Measurements from ENCODE around the gene ZSCAN21. TPM values are rescaled to one million over a fixed set of nuclear protein-coding genes. Genes with fewer than 3 reads are reported as not detected.
A peak's percentile ranks its signal among the peaks of the same experiment; 100 is the strongest.

The ZSCAN21 gene
- total RNA-seq, 4 donors from 2014 or later = 14.0 to 23.8 (median 19.2) TPM

DNA sequence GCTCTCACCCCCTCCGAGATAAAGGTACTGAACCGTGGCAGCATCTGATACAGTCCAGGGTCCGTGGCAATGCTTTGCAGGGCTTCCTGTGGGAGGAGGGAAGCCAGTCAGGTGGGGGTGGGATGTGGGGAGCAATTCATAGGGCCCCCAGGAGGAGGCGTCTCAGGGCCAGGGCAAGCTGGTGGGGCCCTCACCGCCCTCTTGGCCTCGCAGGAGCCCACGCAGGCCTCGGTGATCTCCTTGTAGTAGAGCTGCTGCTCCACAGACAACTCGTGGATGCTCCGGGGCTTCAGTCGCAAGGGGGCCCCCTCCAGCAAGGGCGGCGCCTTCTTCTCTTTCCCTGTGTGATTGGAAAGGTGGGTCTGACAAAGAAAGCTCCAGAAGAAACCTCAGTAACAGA lies 62.3 kb downstream of the ZSCAN21 start:
- no peak overlapping the region for H3K4me3 ChIP-seq (replicated peaks in 1 of 3)
- no peak for DNase-seq
- H3K27ac ChIP-seq = no peak overlapping the region
- H3K9me3 ChIP-seq = no peaks in the 10 kb centered on the region
- TF ChIP-seq POLR2A (IDR thresholded peaks at IDR 0.05) = no peak
- no peak for TF ChIP-seq CTCF (IDR thresholded peaks at IDR 0.05)
- H3K4me1 ChIP-seq = no peaks in the 10 kb centered on the region
- peaks cover 27 to 34% of the 10 kb centered on the region in 2 donors for H3K36me3 ChIP-seq
- intact Hi-C loops (cut with DNase I) = no loop called here
- 96% methylated on average over 5 to 10 of the region's 13 CpGs for WGBS, 2 donors
- no peaks in the 10 kb centered on the region for H3K27me3 ChIP-seq

MicroRNA genes within 50 kb of the gene (microRNA counts, 767-probe panel; counts per million panel counts)
- microRNA hsa-miR-106b-5p (3,434 to 5,993 counts per million in 2 donors), microRNA hsa-miR-25-3p (3,454 to 6,365 counts per million in 2 donors), microRNA hsa-miR-93-5p (3,337 to 6,129 counts per million in 2 donors)

Small RNA genes lying within 50 kb of the gene (microRNA-seq; reads per million reads assigned to microRNA genes)
- gene MIR106B (960 reads per million, percentile 80 among the genes with 10 or more reads in this experiment), gene MIR25 (272 reads per million, percentile 64 among the genes with 10 or more reads in this experiment), gene MIR93 (1,668 reads per million, percentile 86 among the genes with 10 or more reads in this experiment)

Small RNA genes lying within 50 kb of the gene (small RNA-seq; reads per million reads assigned to genes)
- gene MIR106B = 6.5 reads per million, percentile 89 among the genes with 10 or more reads in this experiment
- 163 reads per million, percentile 97 among the genes with 10 or more reads in this experiment for gene MIR25
- gene MIR93 = 14.5 reads per million, percentile 93 among the genes with 10 or more reads in this experiment

Other genes with a start within 250 kb of the ZSCAN21 start
- not detected for gene CYP3A43, start 221.8 kb upstream of the ZSCAN21 start, total RNA-seq
- 1 to 10 TPM in 1 of 4 donors, under 1 TPM in 1, not detected in 2; 0.45 to 1.2 TPM for gene OR2AE1, start 172.7 kb upstream of the ZSCAN21 start, total RNA-seq
- 10 to 100 TPM; 39.7 to 78.1 (median 59.3) TPM for gene TRIM4, start 130.2 kb upstream of the ZSCAN21 start, total RNA-seq
- gene GJC3, start 120.2 kb upstream of the ZSCAN21 start, total RNA-seq = not detected
- 1 to 10 TPM in 3 of 4 donors, not detected in 1; 1.6 to 3.5 (median 3.1) TPM for gene AZGP1, start 73.7 kb upstream of the ZSCAN21 start, total RNA-seq
- gene ZKSCAN1, start 34.2 kb upstream of the ZSCAN21 start, total RNA-seq = 10 to 100 TPM; 34.0 to 41.4 (median 35.3) TPM
- 10 to 100 TPM; 31.4 to 42.3 (median 36.1) TPM for gene ZNF3, start 31.9 kb downstream of the ZSCAN21 start, total RNA-seq
- gene COPS6, start 39.2 kb downstream of the ZSCAN21 start, total RNA-seq = 10 to 100 TPM; 32.5 to 71.5 (median 39.9) TPM
- 10 to 100 TPM; 16.6 to 51.3 (median 26.5) TPM for gene MCM7, start 51.6 kb downstream of the ZSCAN21 start, total RNA-seq
- 10 to 100 TPM in 3 of 4 donors, 1 to 10 TPM in 1; 9.1 to 26.6 (median 19.4) TPM for gene AP4M1, start 51.9 kb downstream of the ZSCAN21 start, total RNA-seq
- 100 to 1,000 TPM in 1 of 4 donors, 10 to 100 TPM in 3; 50.3 to 104 (median 85.2) TPM for gene TAF6, start 69.6 kb downstream of the ZSCAN21 start, total RNA-seq
- 10 to 100 TPM in 3 of 4 donors, 1 to 10 TPM in 1; 4.1 to 14.5 (median 13.1) TPM for gene CNPY4, start 69.9 kb downstream of the ZSCAN21 start, total RNA-seq
- gene MBLAC1, start 77.2 kb downstream of the ZSCAN21 start, total RNA-seq = 10 to 100 TPM in 1 of 4 donors, 1 to 10 TPM in 3; 3.0 to 12.5 (median 6.1) TPM
- gene LAMTOR4, start 99.1 kb downstream of the ZSCAN21 start, total RNA-seq = 100 to 1,000 TPM in 3 of 4 donors, 10 to 100 TPM in 1; 69.7 to 264 (median 204) TPM
- gene TRAPPC14, start 108.9 kb downstream of the ZSCAN21 start, total RNA-seq = 10 to 100 TPM; 11.1 to 21.1 (median 11.8) TPM
- 1 to 10 TPM in 2 of 4 donors, under 1 TPM in 2; 0.67 to 1.7 (median 1.1) TPM for gene GAL3ST4, start 118.8 kb downstream of the ZSCAN21 start, total RNA-seq
- gene GPC2, start 127.6 kb downstream of the ZSCAN21 start, total RNA-seq = 1 to 10 TPM in 1 of 4 donors, not detected in 3; 1.3 TPM
- 1 to 10 TPM in 2 of 4 donors, under 1 TPM in 1, not detected in 1; 0.34 to 2.7 (median 1.5) TPM for gene STAG3, start 128.1 kb downstream of the ZSCAN21 start, total RNA-seq
- gene PVRIG, start 170.2 kb downstream of the ZSCAN21 start, total RNA-seq = 1 to 10 TPM in 1 of 4 donors, under 1 TPM in 1, not detected in 2; 0.42 to 2.6 TPM

Data from thyroid gland (tissue), 4 donors.